GM21360 (cell line): ENCODE results near the gene GLDC.
"Not testable (repeated sequence)": the region's sequence is repeated elsewhere in the genome, so short reads cannot be mapped to it uniquely, and the experiment has no call there.

Experiments used
- ATAC-seq: cut with Tn5 transposase; IDR thresholded peaks from one replicate; pipeline ENCODE4 v1.9.1; 2021; ENCODE audit warnings: mild to moderate bottlenecking, moderate library complexity; ENCODE audit not compliant: unreplicated experiment

The GLDC gene

GRCh38 chr9:6622784-6623183, 22.7 kb downstream of the GLDC start:
- not testable (repeated sequence) for ATAC-seq

- ATAC-seq, result no peak
Measured at GRCh38 chr9:6620796-6621195, 24.7 kb downstream of the GLDC start.

- ATAC-seq, result no peak
Measured at GRCh38 chr9:6620353-6620752, 25.2 kb downstream of the GLDC start.

- no peak for ATAC-seq
Measured at GRCh38 chr9:6619909-6620308, 25.6 kb downstream of the GLDC start.

GRCh38 chr9:6616951-6617602, 28.5 kb downstream of the GLDC start:
- no peak for ATAC-seq

- no peak for ATAC-seq
Measured at GRCh38 chr9:6614489-6614888, 31.0 kb downstream of the GLDC start.

GRCh38 chr9:6611865-6612264, 33.7 kb downstream of the GLDC start:
- ATAC-seq, result no peak

- no peak for ATAC-seq
Measured at GRCh38 chr9:6610073-6610472, 35.5 kb downstream of the GLDC start.

GRCh38 chr9:6609497-6610016, 36.0 kb downstream of the GLDC start:
- ATAC-seq, result no peak

- no peak for ATAC-seq
Measured at GRCh38 chr9:6605202-6605601, 40.3 kb downstream of the GLDC start.

GRCh38 chr9:6600426-6600825, 45.1 kb downstream of the GLDC start:
- ATAC-seq, result no peak

- ATAC-seq, result no peak
Measured at GRCh38 chr9:6600006-6600405, 45.5 kb downstream of the GLDC start.

GRCh38 chr9:6598249-6598725, 47.2 kb downstream of the GLDC start:
- ATAC-seq, result peak; percentile 97

GRCh38 chr9:6592791-6593190, 52.7 kb downstream of the GLDC start:
- ATAC-seq, result no peak

- no peak for ATAC-seq
Measured at GRCh38 chr9:6592231-6592630, 53.3 kb downstream of the GLDC start.

- no peak for ATAC-seq
Measured at GRCh38 chr9:6590772-6591384, 54.7 kb downstream of the GLDC start.

GRCh38 chr9:6590334-6590733, 55.2 kb downstream of the GLDC start:
- no peak for ATAC-seq

GRCh38 chr9:6584881-6585597, 60.5 kb downstream of the GLDC start:
- ATAC-seq, result no peak

GRCh38 chr9:6581253-6581652, 64.3 kb downstream of the GLDC start:
- ATAC-seq, result no peak

GRCh38 chr9:6579613-6580012, 65.9 kb downstream of the GLDC start:
- ATAC-seq, result no peak

GRCh38 chr9:6576987-6577386, 68.5 kb downstream of the GLDC start:
- ATAC-seq, result no peak
